KBM-7 (cell line): ENCODE measurements around the gene HSP90AB1.

ENCODE experiments used
- DNase-seq: peaks from one replicate; pipeline ENCODE4 v3.0.0-alpha.2; 2015
- in situ Hi-C: fragments of 300-500 bp; cut with MboI; formaldehyde crosslinking; loops from 2 replicates; pipeline ENCODE4 v1.14.3; 2020; ENCODE audit warnings: low sequenced_read_pairs, low pct_unique_long_range_greater_than_20kb, mixed read lengths

HSP90AB1 gene

GRCh38 chr6:44262467-44263353 lies 15.8 kb downstream of the HSP90AB1 start:
- no peak for DNase-seq
- in situ Hi-C loops, result no loop called here

- in situ Hi-C loops, result no loop called here
- DNase-seq, result peak; percentile 57
Observed at GRCh38 chr6:44263354-44264100, 16.6 kb downstream of the HSP90AB1 start.

- in situ Hi-C loops, result no loop called here
Observed at GRCh38 chr6:44264154-44265006, 17.5 kb downstream of the HSP90AB1 start.

GRCh38 chr6:44265007-44265721 lies 18.3 kb downstream of the HSP90AB1 start, which contains the start of gene NFKBIE:
Gene NFKBIE, minus strand, starts transcription at chr6:44265551. Its CDS starts 205 bp downstream, at chr6:44265346.
- peak; percentile 65 for DNase-seq
- in situ Hi-C loops, result no loop called here

More at GRCh38 chr6:44264154-44265006, 17.5 kb downstream of the HSP90AB1 start:
- peak; percentile 92 for DNase-seq

- in situ Hi-C loops, result no loop called here
- DNase-seq, result no peak
Observed at GRCh38 chr6:44265722-44266233, 18.9 kb downstream of the HSP90AB1 start.

- DNase-seq, result no peak
- in situ Hi-C loops, result no loop called here
Observed at GRCh38 chr6:44266347-44266746, 19.4 kb downstream of the HSP90AB1 start.

- in situ Hi-C loops, result no loop called here
- no peak for DNase-seq
Observed at GRCh38 chr6:44267252-44267651, 20.4 kb downstream of the HSP90AB1 start.

- DNase-seq, result peak; percentile 78
Observed at GRCh38 chr6:44268095-44268628, 21.3 kb downstream of the HSP90AB1 start.

GRCh38 chr6:44269178-44269920 lies 22.4 kb downstream of the HSP90AB1 start:
- in situ Hi-C loops, result no loop called here
- DNase-seq, result no peak

More at GRCh38 chr6:44268095-44268628, 21.3 kb downstream of the HSP90AB1 start:
- in situ Hi-C loops, result no loop called here

- in situ Hi-C loops, result no loop called here
- no peak for DNase-seq
Observed at GRCh38 chr6:44269921-44270525, 23.1 kb downstream of the HSP90AB1 start, which contains the start of gene TMEM151B. Gene TMEM151B, plus strand, starts transcription at chr6:44270450. Its CDS starts 293 bp downstream, at chr6:44270743.

- DNase-seq, result no peak
- in situ Hi-C loops, result no loop called here
Observed at GRCh38 chr6:44270526-44271405, 23.9 kb downstream of the HSP90AB1 start.

GRCh38 chr6:44271406-44271723 lies 24.5 kb downstream of the HSP90AB1 start:
- in situ Hi-C loops, result no loop called here
- DNase-seq, result no peak

GRCh38 chr6:44271914-44272313 lies 25.0 kb downstream of the HSP90AB1 start:
- in situ Hi-C loops, result no loop called here
- DNase-seq, result no peak

GRCh38 chr6:44272529-44272928 lies 25.6 kb downstream of the HSP90AB1 start:
- in situ Hi-C loops, result no loop called here
- DNase-seq, result no peak

- DNase-seq, result no peak
- in situ Hi-C loops, result no loop called here
Observed at GRCh38 chr6:44272999-44273566, 26.2 kb downstream of the HSP90AB1 start.

- in situ Hi-C loops, result no loop called here
- DNase-seq, result no peak
Observed at GRCh38 chr6:44273617-44274016, 26.7 kb downstream of the HSP90AB1 start.
